ENCODE measurements around the gene GJC2.

DNA sequence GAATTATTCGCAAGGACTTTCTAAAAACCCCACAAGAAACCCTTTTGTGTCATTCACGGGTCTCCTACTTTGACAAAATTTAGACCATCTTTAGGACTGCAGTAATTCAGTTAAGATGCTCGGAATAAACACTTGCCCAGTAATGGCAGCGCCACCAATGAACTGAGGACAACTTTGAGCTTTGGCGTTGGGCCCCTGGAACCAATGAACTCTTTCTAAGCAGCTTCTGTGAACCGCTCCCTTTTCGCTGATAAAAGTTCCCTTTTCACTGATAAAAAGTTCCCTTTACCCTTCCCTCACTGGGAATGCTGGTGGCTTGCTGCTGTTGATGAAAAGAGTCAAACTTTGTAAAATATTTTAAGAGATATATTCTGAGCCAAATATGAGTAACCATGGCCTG is 39.2 kb upstream of the GJC2 start:
- TF ChIP-seq, protein P1, sequence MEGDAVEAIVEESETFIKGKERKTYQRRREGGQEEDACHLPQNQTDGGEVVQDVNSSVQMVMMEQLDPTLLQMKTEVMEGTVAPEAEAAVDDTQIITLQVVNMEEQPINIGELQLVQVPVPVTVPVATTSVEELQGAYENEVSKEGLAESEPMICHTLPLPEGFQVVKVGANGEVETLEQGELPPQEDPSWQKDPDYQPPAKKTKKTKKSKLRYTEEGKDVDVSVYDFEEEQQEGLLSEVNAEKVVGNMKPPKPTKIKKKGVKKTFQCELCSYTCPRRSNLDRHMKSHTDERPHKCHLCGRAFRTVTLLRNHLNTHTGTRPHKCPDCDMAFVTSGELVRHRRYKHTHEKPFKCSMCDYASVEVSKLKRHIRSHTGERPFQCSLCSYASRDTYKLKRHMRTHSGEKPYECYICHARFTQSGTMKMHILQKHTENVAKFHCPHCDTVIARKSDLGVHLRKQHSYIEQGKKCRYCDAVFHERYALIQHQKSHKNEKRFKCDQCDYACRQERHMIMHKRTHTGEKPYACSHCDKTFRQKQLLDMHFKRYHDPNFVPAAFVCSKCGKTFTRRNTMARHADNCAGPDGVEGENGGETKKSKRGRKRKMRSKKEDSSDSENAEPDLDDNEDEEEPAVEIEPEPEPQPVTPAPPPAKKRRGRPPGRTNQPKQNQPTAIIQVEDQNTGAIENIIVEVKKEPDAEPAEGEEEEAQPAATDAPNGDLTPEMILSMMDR (conservative IDR thresholded peaks at IDR 0.05; ENCODE audit: low read length): no peak
- TF ChIP-seq EZH2phosphoT487 (IDR thresholded peaks at IDR 0.05; ENCODE audit: borderline replicate concordance): no peak
